ENCODE data around the gene POLE.

The POLE gene

GRCh38 chr12:132579744-132580143 is 107.4 kb downstream of the POLE start:
- DNase-seq (ENCODE audit: low read depth) = no peak

DNA sequence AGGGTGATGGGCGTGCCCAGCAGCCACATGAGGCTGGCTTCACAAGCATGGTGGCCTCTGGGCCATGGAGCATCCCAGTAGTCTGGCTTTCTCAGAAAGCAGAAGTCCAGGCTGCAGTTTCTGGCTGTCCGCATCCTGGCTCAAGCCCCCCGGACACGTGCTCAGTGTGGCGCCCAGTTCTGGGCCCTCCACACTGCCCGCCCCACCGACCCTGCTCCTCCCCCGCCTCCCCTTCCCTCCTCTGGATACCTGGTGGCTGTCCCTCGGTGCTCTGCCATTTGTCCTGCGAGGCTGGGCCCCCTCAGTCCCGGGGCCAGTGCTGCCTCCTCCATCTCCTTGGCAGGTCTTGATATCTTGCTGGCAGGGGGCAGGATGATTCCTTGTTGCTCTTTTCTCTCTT is 108.3 kb downstream of the POLE start:
- no peak for DNase-seq (ENCODE audit: low read depth)

- DNase-seq (ENCODE audit: low read depth) = no peak
Observed at GRCh38 chr12:132578118-132578517, 109.0 kb downstream of the POLE start.

- no peak for DNase-seq (ENCODE audit: low read depth)
Observed at GRCh38 chr12:132577191-132577920, 109.8 kb downstream of the POLE start.

- DNase-seq (ENCODE audit: low read depth) = no peak
Observed at GRCh38 chr12:132576701-132577100, 110.4 kb downstream of the POLE start.

DNA sequence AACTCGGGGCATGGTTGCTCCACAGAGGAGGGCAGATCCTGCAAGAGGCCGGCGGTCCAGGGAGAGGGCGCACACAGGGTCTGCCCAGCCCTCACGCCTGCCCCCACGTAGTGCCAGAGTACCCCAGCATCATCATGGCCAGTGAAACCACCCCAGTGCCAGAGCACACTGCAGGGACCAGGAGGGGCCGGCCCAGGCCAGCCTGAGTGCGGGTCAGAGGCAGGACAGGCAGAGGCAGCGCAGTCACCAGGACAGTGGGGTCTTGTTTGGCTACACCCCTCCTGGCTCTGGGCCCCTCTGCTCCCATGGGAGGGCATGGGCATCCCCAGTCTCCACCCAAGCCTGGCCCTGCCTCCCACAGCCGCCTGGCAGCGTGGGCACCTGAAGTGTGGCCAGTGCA is 111.5 kb downstream of the POLE start:
- no peak for DNase-seq (ENCODE audit: low read depth)

DNA sequence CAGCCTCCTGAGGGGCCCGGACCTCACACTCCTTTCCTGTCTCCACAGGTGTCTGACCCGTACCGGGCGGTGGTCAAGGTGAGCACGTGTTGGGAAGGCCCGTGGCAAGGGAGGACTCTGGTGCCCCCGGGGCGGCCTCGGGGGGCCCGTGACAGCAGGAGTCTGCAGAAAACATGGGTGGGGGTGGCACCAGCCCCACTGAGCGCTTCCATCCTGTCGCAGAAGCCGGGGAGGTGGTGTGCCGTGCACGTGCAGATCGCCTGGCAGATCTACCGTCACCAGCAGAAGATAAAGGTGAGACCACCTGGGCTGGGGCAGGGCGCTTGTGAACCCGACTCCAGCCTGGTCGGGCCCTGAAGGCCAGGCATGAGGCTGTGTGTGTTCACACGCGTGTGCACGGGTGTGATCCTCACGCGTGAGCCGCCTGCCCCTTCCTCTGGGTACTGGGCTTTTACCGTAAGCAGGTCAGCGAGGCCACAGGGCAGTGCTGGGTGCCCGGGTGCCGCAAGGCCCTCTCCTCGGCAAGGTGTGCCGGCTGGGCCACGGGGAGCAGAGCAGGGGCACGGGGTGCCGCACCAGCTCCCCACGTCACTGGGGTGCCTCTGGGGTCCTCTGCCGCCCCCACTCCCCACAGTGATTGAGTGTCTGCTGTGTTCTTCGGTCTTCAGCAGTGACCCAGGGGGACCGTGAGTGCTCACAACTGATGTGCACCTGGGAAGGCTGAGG is 112.7 kb downstream of the POLE start:
- DNase-seq (ENCODE audit: low read depth) = no peak

All from activated T-helper 1 cell treated with Interleukin-2 at 50 U/mL for 16 hours (primary cell).